ENCODE results near the gene PTPRN2.

- TF ChIP-seq, protein P1, sequence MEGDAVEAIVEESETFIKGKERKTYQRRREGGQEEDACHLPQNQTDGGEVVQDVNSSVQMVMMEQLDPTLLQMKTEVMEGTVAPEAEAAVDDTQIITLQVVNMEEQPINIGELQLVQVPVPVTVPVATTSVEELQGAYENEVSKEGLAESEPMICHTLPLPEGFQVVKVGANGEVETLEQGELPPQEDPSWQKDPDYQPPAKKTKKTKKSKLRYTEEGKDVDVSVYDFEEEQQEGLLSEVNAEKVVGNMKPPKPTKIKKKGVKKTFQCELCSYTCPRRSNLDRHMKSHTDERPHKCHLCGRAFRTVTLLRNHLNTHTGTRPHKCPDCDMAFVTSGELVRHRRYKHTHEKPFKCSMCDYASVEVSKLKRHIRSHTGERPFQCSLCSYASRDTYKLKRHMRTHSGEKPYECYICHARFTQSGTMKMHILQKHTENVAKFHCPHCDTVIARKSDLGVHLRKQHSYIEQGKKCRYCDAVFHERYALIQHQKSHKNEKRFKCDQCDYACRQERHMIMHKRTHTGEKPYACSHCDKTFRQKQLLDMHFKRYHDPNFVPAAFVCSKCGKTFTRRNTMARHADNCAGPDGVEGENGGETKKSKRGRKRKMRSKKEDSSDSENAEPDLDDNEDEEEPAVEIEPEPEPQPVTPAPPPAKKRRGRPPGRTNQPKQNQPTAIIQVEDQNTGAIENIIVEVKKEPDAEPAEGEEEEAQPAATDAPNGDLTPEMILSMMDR (IDR thresholded peaks at IDR 0.05; ENCODE audit: low read depth, low read length) = no peak
- no peak for TF ChIP-seq POLR2A (IDR thresholded peaks at IDR 0.05; ENCODE audit: extremely low read depth, insufficient read length)
Observed at GRCh38 chr7:157916946-157917640, 670.5 kb downstream of the PTPRN2 start.
